GM18951 (cell line): ENCODE results near the gene XPO6.
A peak's percentile ranks its signal among the peaks of the same experiment; 100 is the strongest.
"Not testable (repeated sequence)": the region's sequence is repeated elsewhere in the genome, so short reads cannot be mapped to it uniquely, and the experiment has no call there.

ENCODE experiments used
- POLR2A ChIP-seq: IDR thresholded peaks from 4 replicates; pipeline ENCODE4 v1.6.1; 2011; ENCODE audit warnings: mild to moderate bottlenecking; ENCODE audit not compliant: insufficient read length, insufficient read depth; ENCODE audit errors: extremely low read depth
- in situ Hi-C: fragments of 300-500 bp; cut with MboI; formaldehyde crosslinking; loops from one replicate; pipeline ENCODE4 v1.12.0; 2022; ENCODE audit warnings: low sequenced_read_pairs, mixed read lengths, inconsistent platforms; ENCODE audit not compliant: unreplicated experiment

XPO6 gene, protein sequence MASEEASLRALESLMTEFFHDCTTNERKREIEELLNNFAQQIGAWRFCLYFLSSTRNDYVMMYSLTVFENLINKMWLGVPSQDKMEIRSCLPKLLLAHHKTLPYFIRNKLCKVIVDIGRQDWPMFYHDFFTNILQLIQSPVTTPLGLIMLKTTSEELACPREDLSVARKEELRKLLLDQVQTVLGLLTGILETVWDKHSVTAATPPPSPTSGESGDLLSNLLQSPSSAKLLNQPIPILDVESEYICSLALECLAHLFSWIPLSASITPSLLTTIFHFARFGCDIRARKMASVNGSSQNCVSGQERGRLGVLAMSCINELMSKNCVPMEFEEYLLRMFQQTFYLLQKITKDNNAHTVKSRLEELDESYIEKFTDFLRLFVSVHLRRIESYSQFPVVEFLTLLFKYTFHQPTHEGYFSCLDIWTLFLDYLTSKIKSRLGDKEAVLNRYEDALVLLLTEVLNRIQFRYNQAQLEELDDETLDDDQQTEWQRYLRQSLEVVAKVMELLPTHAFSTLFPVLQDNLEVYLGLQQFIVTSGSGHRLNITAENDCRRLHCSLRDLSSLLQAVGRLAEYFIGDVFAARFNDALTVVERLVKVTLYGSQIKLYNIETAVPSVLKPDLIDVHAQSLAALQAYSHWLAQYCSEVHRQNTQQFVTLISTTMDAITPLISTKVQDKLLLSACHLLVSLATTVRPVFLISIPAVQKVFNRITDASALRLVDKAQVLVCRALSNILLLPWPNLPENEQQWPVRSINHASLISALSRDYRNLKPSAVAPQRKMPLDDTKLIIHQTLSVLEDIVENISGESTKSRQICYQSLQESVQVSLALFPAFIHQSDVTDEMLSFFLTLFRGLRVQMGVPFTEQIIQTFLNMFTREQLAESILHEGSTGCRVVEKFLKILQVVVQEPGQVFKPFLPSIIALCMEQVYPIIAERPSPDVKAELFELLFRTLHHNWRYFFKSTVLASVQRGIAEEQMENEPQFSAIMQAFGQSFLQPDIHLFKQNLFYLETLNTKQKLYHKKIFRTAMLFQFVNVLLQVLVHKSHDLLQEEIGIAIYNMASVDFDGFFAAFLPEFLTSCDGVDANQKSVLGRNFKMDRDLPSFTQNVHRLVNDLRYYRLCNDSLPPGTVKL

DNA sequence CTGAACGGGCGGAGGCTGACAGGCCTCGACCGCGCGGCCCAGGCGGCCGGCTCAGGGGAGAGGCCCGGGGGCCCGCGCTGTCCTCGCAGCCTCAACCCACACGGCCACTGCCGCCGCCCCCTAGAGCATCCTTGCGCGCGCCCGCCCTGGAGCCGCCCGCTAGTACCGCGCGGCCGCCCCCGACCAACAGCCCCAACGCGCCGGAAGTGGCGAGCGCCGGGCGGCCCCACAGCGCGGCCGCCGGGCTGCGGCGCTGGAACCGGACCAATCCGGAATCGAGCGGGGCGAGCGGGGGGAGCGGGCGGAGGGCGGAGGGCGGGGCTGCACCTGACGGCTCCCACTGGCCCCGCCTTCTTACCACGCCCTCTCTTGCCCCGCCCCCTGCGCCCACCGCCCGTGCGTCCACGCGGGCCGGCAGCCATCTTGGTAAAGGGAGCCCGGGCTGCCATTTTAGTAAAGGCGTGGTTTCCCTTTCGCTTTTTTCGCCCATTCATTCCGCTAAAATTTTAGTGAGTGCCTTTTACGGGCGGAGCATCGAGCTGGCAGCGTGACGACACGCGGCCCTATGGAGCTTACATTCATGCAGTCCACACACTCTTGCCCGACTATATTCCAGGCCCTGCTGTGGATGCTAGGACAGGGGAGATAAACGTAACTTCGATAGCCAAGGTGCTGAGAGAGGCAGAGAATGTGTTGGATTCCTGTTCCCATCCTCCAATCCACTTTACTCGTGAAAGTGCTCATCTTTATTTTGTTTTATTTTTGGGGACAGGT, at the start of gene XPO6:
TSS of gene XPO6 (minus strand) at position 208 of the 774 bp plus-strand sequence. CDS start 597 bp downstream, outside the sequence.
- TF ChIP-seq POLR2A = peak; percentile 81
- in situ Hi-C loops = no loop called here

DNA sequence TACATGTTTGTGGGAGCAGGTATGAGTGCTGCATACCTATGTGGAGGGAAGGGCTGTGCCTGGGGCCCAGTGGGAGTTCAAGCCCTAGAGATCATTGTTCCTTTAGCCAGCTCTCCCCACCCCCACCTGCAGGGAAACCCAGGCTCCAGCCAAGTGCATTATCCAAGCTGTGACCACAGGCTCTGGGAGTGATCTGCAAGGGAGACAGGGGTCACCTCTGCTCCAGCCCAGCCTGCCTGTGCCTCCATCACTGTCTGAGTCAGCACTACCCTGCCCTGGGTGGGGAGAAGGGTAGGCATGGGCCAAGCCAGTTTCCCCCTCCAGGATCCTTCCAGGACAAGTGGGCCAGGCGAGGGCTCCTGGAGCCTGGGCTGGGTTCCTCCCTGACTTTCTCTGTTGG, 48.4 kb upstream of the XPO6 start:
- in situ Hi-C loops = no loop called here
- TF ChIP-seq POLR2A = no peak

- in situ Hi-C loops = no loop called here
- TF ChIP-seq POLR2A = no peak
Measured at GRCh38 chr16:28259781-28260150, 48.0 kb upstream of the XPO6 start.

DNA sequence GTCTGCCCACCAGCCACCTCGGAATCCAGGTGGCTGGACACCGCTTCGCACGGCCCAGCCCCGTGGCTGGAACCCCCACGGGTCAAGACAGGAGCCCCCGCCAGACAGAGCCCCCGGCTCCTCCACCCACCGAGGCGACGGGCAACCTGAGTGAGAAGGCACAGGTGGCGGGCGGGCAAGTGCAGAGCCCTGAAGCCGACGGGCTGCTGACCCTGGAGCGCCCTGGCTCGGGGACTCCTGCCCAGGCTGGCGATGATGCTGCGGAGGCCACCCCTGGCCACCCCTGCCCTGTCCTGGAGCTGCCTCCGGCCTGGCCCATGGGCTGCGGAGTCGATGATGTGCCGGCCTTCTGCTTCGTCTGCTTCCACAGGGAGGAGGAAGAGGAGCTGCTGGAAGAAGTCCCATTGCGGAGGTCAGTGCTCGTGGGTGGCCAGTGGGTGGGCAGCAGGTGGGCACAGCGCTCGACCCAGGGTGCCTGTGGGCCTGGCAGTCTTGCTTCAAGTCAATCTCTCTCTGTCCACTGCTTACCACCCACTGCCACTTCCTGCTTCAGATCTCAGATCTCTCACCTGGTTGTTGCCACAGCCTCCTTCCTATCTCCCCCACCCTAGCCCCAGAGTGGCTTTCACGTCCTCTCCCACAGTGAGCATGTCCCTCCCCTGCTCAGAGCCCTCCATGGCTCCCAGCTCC, 47.5 kb upstream of the XPO6 start:
- in situ Hi-C loops = no loop called here
- no peak for TF ChIP-seq POLR2A

DNA sequence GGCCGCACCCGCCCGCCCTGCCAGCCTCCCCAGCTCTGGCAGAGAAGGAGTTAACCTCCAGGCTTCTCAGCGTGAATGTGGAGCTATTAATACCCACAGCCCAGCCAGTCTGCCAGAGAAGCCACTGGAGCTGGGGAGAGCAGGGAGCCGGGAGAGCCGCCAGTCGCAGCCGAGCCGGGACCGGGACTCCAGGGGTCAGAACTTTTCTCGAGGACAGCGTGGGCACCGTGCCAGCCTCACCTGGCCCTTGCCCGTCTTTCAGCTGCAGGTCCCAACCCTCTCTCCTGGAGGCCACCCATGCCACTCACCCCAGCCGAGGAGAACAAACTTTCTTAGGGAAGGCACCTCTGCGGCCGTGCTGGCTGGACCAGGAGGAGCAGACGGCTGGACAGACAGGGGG, 46.8 kb upstream of the XPO6 start:
- in situ Hi-C loops = no loop called here
- TF ChIP-seq POLR2A = no peak

DNA sequence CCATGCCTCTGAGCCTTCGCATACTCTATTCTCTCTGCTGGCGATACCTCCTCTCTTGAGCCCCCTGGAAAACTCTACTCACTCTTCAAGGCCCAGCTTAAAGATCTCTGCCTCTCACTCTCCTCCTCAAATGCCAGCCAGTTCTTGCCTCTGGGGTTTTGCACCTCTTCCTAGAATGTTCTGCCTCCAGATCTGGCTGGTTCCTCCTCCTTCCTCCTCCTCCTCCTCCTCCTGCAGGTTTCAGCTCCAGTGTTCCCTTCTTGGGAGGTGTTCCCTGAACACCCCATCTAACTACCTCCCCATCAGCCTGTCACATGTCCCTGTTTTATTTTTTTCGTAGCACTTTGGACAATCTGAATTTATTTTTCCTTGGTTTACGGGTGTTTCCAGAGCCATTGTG, 45.5 kb upstream of the XPO6 start:
- in situ Hi-C loops = no loop called here
- TF ChIP-seq POLR2A = no peak

DNA sequence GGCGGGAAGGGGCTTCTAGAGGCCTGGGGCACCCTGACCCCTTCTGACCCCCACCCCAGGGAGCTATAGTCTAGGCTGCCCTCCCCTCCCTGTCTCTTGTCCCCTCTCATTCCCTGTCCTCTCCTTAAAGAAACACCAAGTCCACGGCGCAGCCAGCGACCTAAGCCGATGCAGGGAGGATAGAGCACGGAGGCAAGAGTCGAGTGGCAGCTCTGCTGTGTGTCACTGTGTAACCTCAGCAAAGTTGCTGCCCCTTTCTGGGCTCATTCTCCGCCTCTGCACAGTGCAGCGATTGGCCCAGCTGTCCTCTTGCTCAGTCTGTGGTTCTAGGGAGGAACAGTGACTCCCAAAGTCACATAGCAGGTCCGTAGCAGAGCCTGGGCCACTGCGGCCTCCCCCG, 44.1 kb upstream of the XPO6 start:
- in situ Hi-C loops = no loop called here
- no peak for TF ChIP-seq POLR2A

DNA sequence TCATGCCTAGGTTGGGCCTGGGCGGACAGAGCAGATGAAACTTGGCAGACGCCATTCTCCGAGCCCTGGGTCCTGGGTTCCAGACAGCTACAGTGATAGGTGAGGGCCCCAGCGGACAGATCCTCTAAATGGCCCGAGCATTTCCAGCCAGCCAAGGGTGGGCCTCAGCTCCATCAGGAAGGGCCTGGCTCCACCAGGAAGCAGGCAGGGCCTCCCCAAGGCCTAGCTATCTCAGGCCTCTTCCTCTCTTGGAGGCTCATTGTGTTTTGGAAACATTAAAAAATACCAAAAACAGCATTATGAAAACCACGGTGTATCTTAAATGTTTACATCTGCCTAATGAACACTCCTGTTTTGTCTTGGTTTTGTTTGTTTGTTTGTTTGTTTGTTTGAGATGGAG, 42.4 kb upstream of the XPO6 start:
- TF ChIP-seq POLR2A = no peak
- in situ Hi-C loops = no loop called here

GRCh38 chr16:28250999-28251398, 39.2 kb upstream of the XPO6 start:
- TF ChIP-seq POLR2A = no peak
- in situ Hi-C loops = no loop called here

DNA sequence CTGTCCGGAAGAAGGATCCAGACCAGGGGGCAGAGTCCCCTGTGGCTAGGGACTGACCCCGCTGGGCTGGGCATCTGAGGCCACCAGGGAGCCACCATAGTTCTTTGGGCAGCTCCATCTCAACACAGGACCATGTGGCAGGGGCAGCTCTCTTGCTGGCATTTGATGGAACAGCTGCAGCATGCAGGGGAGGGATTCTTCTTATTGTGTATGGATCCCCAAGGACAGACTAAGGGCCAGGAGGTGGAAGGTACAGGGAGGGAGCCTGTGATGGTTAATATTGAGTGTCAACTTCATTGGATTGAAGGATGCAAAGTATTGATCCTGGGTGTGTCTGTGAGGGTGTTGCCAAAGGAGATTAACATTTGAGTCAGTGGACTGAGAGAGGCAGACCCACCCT, 37.7 kb upstream of the XPO6 start:
- in situ Hi-C loops = not testable (repeated sequence)

DNA sequence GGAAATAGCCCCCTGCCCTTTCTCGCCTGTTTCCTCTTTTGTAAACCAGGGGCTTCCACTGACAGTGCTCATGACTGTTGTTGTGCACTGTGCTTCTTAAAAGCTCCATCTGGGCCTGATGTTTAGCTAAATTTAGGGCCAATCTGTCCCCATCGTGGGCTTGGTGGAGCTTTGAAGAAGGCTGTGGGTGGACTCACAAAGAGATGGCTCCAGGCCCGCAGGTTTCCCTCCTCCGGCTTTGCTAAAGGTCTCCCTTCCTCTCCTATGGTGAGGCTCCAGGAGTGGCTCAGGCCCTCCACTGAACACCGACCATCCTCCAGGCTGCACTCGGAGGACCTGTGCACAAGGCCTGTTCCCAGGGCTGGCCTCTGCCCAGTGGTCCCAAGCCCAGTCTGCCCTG, 30.2 kb upstream of the XPO6 start:
- TF ChIP-seq POLR2A = no peak
- in situ Hi-C loops = no loop called here

- TF ChIP-seq POLR2A = no peak
- in situ Hi-C loops = no loop called here
Measured at GRCh38 chr16:28237754-28238357, 26.1 kb upstream of the XPO6 start.
